Measurements from ENCODE around the gene C19orf67.

C19orf67 gene

GRCh38 chr19:14107581-14108461 is 22.2 kb upstream of the C19orf67 start:
- no peak for DNase-seq (ENCODE audit: low spot score)

- no peak for DNase-seq (ENCODE audit: low spot score)
Observed at GRCh38 chr19:14106840-14107239, 21.3 kb upstream of the C19orf67 start.

- no peak for DNase-seq (ENCODE audit: low spot score)
Observed at GRCh38 chr19:14105680-14106079, 20.1 kb upstream of the C19orf67 start.

GRCh38 chr19:14103310-14103709 is 17.7 kb upstream of the C19orf67 start:
- DNase-seq (ENCODE audit: low spot score), result no peak

GRCh38 chr19:14102756-14103155 is 17.2 kb upstream of the C19orf67 start:
- DNase-seq (ENCODE audit: low spot score), result no peak

GRCh38 chr19:14102102-14102696 is 16.6 kb upstream of the C19orf67 start:
- DNase-seq (ENCODE audit: low spot score), result no peak

GRCh38 chr19:14101003-14101545 is 15.5 kb upstream of the C19orf67 start:
- DNase-seq (ENCODE audit: low spot score), result no peak

DNA sequence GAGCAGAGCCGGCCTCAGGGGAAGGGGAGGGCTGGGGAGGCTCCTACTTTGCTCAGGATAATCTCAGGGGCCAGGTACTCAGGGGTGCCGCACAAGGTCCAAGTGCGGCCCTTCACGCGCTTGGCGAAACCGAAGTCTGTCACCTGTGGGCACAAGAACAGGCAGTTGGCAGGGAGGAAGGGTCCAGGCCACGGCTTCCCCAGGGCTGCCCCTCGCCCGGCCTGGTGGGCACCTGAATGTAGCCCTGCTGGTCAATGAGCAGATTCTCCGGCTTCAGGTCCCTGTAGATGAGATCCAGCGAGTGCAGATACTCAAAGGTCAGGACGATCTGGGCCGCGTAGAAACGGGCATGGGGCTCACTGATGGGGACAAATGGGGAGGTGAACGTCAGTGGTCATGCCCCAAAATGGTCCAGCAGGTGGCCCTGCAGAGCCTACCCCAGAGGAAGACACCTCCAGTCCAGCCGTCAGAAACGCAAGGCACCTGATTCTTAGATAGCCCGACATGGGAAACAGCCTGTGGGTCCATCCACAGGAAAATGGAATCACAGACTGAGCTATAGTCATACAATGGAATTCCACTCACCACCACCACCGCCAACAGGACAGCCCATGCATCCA is 12.1 kb upstream of the C19orf67 start:
- DNase-seq (ENCODE audit: low spot score), result no peak

DNA sequence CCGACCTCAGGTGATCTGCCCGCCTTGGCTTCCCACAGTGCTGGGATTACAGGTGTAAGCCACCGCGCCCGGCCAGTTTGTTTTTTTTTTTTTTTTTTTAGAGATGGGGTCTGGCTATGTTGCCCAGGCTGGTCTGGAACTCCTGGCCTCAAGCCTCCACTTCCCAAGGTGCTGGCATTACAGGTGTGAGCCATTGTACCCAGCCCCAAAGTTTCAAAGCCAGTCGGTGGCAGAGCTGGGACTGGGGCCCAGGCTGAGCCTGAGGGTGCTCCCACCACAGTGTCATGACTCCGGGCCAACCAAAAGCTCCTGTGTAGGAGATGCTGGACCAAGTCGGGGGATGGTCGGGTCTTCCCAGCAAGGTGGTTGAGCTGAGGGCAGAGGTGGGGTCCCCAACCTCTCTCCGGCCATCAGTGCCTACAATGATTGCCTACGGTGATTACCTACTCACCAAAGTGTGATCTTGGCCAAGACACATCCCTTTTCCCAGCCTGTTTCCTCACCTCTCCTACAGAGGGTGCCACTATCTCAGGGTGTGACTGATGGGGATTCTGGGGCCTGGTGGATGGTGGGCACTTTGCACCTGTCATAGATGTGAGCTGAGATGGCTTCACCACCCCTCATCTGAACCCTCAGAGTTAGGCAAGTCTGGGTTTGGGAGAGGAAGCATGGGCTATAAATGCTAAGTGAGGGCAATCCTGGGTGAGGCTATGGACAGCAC is 10.8 kb upstream of the C19orf67 start:
- DNase-seq (ENCODE audit: low spot score), result no peak

DNA sequence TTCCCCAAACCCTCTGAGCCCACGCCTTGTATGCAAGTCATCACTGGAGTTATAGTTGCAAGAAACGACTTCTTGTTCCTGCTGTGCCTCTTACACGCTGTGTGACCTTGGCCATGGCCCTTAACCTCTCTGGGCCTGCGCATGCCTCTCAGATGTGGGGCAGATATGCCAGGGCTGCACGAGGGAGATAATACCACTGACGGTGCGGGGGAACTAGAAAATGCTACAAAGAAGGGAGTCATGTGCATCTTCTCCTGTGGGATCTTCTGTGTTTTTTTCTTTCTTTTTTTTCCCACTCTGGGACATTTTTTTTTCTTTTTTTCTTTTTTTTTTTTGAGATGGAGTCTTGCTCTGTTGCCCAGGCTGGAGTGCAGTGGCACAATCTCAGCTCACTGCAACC is 9.3 kb upstream of the C19orf67 start:
- DNase-seq (ENCODE audit: low spot score), result no peak

GRCh38 chr19:14093117-14093823 is 7.7 kb upstream of the C19orf67 start:
- DNase-seq (ENCODE audit: low spot score), result no peak

GRCh38 chr19:14091813-14092462 is 6.4 kb upstream of the C19orf67 start:
- no peak for DNase-seq (ENCODE audit: low spot score)

DNA sequence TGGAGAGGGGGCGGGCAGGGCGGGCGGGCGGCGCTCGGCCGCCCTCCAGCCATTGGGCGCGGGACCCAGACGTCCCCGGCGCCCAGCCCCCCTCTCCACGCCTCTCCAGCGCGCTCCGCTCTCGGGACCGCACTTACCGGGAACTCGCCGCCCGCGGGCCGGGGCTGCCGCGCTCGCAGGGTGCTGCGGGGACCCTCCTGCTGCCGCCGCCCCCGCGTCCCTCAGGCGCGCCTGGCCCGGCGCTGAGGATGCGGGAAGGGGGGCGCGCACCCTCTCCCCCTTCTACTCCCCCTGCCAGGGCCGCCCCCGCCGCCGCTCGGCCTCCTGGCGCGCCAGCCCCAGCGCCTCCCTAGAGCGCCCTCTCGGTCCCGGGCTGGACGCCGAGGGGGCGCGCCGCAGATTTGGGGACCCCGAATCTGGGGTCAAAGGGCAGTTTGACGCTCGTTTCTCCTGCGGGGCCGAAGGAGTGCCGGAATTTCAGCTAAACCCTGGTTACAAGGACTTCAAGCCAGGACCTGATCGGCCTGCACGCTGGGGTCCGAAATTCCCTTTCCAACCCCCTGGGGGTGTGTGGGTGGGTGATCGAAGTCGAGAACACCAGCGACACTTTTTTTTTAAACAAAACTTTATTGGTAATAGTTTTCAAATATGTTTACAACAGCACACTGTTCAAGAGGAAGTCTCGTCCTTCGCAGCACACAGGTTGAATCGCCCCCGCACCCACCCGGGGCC is 5.7 kb upstream of the C19orf67 start:
- no peak for DNase-seq (ENCODE audit: low spot score)

DNA sequence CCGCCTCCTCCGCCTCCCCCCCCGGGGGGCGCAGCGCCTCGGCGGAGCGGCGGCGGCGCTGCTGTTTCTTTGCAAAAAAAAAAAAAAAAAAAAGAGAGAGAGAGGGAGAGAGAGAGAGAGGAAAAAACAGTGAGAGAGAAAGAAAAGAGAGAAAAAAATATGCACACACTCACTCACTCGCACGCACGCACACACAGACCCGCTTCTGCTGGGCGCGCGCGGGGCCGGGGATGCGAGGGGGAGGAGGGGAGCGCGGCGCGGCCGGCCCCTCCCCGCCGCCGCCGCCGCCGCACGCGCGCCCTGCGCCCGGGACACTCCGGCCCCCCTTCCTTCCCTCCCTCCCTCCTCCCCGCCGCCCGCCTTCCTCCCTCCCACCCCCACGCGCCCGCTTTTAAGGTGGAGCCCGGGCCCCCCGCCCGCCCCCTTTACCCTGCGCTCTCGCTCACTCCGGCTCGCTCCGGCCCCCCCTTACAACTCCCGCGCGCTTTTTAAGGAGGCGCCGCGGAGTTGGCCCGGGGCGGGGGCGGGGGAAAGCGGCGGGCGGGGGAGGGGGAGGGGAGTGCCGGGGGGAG is 5.0 kb upstream of the C19orf67 start, which contains the start of gene SAMD1:
Gene SAMD1 (minus strand): TSS at position 243 of the 572 bp plus-strand sequence.
- peak; percentile 72 for DNase-seq (ENCODE audit: low spot score)

- no peak for DNase-seq (ENCODE audit: low spot score)
Observed at GRCh38 chr19:14089662-14090508, 4.3 kb upstream of the C19orf67 start.

GRCh38 chr19:14089412-14089661 is 3.8 kb upstream of the C19orf67 start:
- no peak for DNase-seq (ENCODE audit: low spot score)

DNA sequence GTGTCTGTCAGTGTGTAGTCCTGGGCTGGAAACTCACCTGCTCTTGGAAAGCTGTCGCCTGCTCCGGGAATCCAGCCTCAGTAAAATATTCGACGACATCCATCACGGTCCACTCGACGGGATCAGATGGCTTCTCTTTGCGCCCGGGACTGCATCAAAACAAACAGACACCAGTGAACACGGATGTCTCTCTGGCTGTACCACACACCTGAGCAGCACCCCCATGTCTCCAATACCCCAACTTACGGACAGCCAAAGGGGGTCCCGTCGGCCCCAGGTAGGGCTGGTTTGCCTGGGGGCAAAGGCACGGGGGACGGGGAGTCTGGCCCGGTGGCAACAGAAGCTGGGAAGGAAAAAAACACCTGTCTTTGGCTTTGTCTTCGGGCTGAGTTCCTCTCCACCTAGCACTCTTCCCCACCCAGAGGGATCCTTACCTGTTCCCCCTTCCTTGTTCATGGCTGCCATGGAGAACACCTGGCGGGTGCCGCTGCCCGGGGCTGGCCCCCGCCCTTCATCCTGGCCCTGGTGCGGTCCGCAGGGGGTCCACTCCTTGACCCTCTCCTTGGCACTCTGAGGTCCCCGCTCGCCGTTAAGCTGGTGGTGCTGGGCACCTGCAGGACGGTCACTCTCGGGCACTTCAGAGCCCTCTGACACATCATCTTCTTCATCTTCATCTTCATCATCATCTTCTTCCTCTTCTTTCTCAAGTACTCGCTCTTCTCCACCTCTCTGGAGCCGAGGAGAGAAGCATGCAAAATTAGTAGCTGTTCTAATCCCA is 3.2 kb upstream of the C19orf67 start:
- no peak for DNase-seq (ENCODE audit: low spot score)

DNA sequence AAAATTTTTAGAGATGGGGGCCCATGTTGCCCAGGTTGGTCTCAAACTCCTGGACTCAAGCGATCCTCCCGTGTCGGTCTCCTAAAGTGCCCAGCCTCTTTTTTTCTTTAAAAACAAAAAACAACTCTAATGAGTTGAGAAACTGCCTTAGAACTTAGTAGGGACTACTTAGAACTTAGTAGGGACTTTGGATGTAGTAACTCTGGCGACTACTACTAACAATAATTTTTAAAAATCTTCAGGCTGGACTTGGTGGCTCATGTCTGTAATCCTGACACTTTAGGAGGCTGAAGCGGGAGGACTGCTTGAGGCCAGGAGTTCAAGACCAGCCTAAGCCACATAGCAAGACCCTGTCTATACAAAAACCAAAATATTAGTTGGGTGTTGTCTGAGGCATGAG is 515 bp upstream of the C19orf67 start:
- DNase-seq (ENCODE audit: low spot score), result no peak

- no peak for DNase-seq (ENCODE audit: low spot score)
Observed at GRCh38 chr19:14082675-14082960, 3.0 kb downstream of the C19orf67 start.
